K562 (cell line): Measurements from ENCODE around the gene SDE2. TPM values are rescaled to one million over a fixed set of nuclear protein-coding genes. Genes with fewer than 3 reads are reported as not detected.

Experiments
- HMG20B ChIP-seq: fragments of 250-450 bp; sonication (Bioruptor Pico); IDR thresholded peaks from 2 replicates; pipeline ENCODE4 v1.5.0; 2021; ENCODE audit warnings: mild to moderate bottlenecking
- MXI1 ChIP-seq: IDR thresholded peaks from 2 replicates; pipeline ENCODE4 v1.6.1; 2011; ENCODE audit warnings: low read depth, mild to moderate bottlenecking, improper control_type of control experiment, low read length
- MYBL2 ChIP-seq, 2 experiments: fragments of 450-650 bp in 1 of 2; sonication (generic) in 1 of 2; formaldehyde crosslinking in 1 of 2; IDR thresholded peaks; 2 replicates each; pipeline versions ENCODE4 v1.6.1 to v1.8.1; 2017 to 2022; ENCODE audit warnings: borderline replicate concordance in 1 of 2, inconsistent platforms in 1 of 2, low read depth in 1 of 2, mild to moderate bottlenecking in 1 of 2, missing genetic modification reagents in 1 of 2, moderate library complexity in 1 of 2
- TAF15 ChIP-seq: fragments of 200-400 bp; formaldehyde crosslinking; IDR thresholded peaks from 2 replicates; pipeline ENCODE4 v1.6.1; 2017; ENCODE audit warnings: mild to moderate bottlenecking, low read depth, low read length, moderate library complexity
- TRIM24 ChIP-seq, 2 experiments: fragments of 450-650 bp; IDR thresholded peaks; 2 replicates each; pipeline ENCODE4 v1.6.1; 2016
- polyA plus RNA-seq, 8 experiments: library from polyadenylated mRNA; depleted of rRNA in 4 of 8; stranded (reverse) in 5 of 8; unstranded in 3 of 8; fragments of >200 nt; fragmentation: Nextera tagmentation in 2 of 8; fragmentation: Illumina TruSeq in 1 of 8; extraction: Ambion mirVana in 2 of 8; extraction: Trizol in 1 of 8; gene quantifications; 2 replicates each; pipeline versions ENCODE4 v1.2.1 to v1.2.3, GENCODE V29; 2011 to 2014; ENCODE audit warnings: inconsistent platforms in 1 of 8, missing spikeins in 1 of 8
- total RNA-seq, 7 experiments: library from RNA; depleted of rRNA in 6 of 7; stranded (reverse); fragments of >200 nt in 6 of 7; fragmentation: Illumina TruSeq in 2 of 7; extraction: Trizol in 2 of 7; gene quantifications; 2 replicates each; pipeline versions ENCODE4 v1.2.1 to v1.2.3, GENCODE V29; 2011 to 2021; ENCODE audit warnings: low replicate concordance in 1 of 7
- TF ChIP-seq, protein P1 (sequence below), 2 experiments: fragments of 450-650 bp; formaldehyde crosslinking in 1 of 2; IDR thresholded peaks; 2 replicates each; pipeline versions ENCODE4 v1.4.0 to v1.6.1; 2014 to 2020; ENCODE audit warnings: mild to moderate bottlenecking in 2 of 2, borderline replicate concordance in 1 of 2, low read depth in 1 of 2
- TF ChIP-seq, protein P2 (sequence below): fragments of 450-650 bp; formaldehyde crosslinking; IDR thresholded peaks from 2 replicates; pipeline ENCODE4 v1.4.0; 2022; ENCODE audit warnings: missing genetic modification characterization

Gene SDE2
- total and polyA plus RNA-seq, 9 of the 15 experiments (the other 6 are each of a cell fraction or from before 2014, with no cell fraction given), result 14.3 to 62.3 (median 46.0) TPM

DNA sequence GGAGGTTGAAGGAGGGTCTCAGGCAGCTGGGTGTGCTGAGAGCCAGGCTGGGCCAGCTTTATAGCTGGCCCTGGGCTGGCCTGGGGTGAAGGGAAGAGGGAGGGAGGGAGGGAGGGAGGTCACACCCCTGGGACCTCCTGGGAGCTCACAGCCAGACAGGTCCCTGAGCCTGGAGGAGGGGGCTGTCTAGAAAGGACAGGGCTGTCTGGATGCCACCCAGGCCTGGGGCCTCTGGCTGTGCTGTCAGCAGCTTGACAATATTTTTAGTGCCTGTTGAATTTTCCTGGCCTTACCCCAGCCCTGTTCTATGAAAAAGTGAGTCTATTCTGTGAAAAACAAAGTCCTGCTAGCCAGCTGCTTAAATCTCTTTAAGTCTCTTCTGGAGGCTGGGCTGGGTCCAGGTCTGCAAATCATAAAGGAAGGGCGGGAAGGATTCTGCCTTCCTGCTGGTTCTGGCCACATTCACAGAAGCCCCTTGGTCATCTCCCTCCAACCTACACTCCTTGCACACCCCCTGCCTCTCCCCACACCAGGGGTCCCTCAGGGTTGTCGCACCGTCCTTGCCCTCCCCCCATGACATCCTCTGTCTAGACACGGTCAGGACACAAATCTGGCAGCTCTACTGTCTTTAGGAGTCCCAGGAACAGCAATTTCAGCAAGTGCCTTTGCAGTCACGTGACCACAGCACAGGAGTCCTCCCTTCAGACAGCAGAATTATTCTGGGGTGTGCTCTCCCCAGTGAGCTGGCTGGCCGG is 57.8 kb downstream of the SDE2 start, which contains the start of gene LEFTY2 (continued):
- TF ChIP-seq, protein P1, sequence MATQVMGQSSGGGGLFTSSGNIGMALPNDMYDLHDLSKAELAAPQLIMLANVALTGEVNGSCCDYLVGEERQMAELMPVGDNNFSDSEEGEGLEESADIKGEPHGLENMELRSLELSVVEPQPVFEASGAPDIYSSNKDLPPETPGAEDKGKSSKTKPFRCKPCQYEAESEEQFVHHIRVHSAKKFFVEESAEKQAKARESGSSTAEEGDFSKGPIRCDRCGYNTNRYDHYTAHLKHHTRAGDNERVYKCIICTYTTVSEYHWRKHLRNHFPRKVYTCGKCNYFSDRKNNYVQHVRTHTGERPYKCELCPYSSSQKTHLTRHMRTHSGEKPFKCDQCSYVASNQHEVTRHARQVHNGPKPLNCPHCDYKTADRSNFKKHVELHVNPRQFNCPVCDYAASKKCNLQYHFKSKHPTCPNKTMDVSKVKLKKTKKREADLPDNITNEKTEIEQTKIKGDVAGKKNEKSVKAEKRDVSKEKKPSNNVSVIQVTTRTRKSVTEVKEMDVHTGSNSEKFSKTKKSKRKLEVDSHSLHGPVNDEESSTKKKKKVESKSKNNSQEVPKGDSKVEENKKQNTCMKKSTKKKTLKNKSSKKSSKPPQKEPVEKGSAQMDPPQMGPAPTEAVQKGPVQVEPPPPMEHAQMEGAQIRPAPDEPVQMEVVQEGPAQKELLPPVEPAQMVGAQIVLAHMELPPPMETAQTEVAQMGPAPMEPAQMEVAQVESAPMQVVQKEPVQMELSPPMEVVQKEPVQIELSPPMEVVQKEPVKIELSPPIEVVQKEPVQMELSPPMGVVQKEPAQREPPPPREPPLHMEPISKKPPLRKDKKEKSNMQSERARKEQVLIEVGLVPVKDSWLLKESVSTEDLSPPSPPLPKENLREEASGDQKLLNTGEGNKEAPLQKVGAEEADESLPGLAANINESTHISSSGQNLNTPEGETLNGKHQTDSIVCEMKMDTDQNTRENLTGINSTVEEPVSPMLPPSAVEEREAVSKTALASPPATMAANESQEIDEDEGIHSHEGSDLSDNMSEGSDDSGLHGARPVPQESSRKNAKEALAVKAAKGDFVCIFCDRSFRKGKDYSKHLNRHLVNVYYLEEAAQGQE (IDR thresholded peaks at IDR 0.05; ENCODE audit: borderline replicate concordance), result peak; percentile 41
- TF ChIP-seq, protein P1 (CRISPR knock-in tag; IDR thresholded peaks at IDR 0.05; ENCODE audit: low read depth), result no peak
- TF ChIP-seq TAF15 (no peak), TRIM24 (IDR thresholded peaks at IDR 0.05) (no peak), MYBL2 (IDR thresholded peaks at IDR 0.05; ENCODE audit: low read depth) (no peak), MYBL2 (CRISPR knock-in tag; IDR thresholded peaks at IDR 0.05; ENCODE audit: borderline replicate concordance) (no peak), HMG20B (CRISPR knock-in tag) (no peak), MXI1 (no peak)
- TF ChIP-seq, protein P2, sequence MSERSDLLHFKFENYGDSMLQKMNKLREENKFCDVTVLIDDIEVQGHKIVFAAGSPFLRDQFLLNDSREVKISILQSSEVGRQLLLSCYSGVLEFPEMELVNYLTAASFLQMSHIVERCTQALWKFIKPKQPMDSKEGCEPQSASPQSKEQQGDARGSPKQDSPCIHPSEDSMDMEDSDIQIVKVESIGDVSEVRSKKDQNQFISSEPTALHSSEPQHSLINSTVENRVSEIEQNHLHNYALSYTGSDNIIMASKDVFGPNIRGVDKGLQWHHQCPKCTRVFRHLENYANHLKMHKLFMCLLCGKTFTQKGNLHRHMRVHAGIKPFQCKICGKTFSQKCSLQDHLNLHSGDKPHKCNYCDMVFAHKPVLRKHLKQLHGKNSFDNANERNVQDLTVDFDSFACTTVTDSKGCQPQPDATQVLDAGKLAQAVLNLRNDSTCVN, result no peak
- TF ChIP-seq, all 486 proteins: peak for 12
